ENCODE results near the gene CMBL. TPM values are rescaled to one million over a fixed set of nuclear protein-coding genes. Genes with fewer than 3 reads are reported as not detected.

Gene CMBL
- total RNA-seq, 4 donors from 2014 or later = 17.3 to 166 (median 120) TPM

DNA sequence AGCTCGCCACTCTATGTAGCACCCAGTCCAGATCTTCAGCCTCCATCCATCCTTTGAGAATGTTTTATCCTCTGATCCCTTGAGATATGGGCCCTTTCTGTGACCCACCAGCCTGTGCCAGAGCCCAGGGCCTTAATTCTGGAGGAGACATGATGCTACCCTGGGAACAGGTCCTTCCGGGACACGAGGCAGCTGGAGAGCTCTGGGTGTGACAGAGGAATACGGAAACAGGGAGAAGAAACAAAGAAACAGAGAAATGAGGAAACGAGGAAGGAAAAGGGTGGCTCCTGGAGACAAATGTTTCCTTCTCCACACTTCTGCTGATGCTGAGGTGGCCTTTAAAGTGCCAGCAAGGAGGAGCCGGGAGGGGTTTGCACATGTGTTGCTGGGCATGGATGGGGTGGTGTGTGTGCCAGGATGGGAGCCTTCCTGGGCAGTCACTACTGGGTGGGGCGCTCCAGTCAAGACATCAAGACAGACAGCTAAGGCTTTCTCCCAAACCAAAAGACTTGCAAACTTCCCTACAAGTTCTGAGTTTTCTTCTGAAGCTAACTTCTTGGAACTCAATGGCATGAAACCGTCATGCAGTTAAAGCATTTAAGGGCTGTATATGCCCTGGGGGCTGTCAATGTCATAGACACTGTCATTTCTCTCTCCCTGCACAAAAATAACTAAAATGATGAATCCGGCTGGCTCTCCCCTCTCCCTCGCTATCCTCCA, 23.0 kb upstream of the CMBL start:
- DNase-seq = no peak
- Histone ChIP-seq H3K4me1 (peaks cover 0 to 29% (median 2%) of the 10 kb centered on the region in 4 donors), H3K4me3 (no peak overlapping the region), H3K36me3 (no peaks in the 10 kb centered on the region), H3K9me3 (no peaks in the 10 kb centered on the region), H3K27ac (peak overlapping the region in 1 of 4 donors; percentile 45), H3K27me3 (no peaks in the 10 kb centered on the region)
- no peak for TF ChIP-seq CTCF (IDR thresholded peaks at IDR 0.05)
- TF ChIP-seq POLR2A (IDR thresholded peaks at IDR 0.05) = no peak

- Histone ChIP-seq H3K4me1 (peaks cover 0 to 29% (median 2%) of the 10 kb centered on the region in 4 donors), H3K27ac (peak overlapping the region in 1 of 4 donors; percentile 45), H3K4me3 (no peak overlapping the region)
Measured at GRCh38 chr5:10329820-10330481, 22.2 kb upstream of the CMBL start.

GRCh38 chr5:10329446-10329819, 21.7 kb upstream of the CMBL start:
- Histone ChIP-seq H3K4me1 (peaks cover 0 to 29% (median 2%) of the 10 kb centered on the region in 4 donors), H3K27me3 (no peaks in the 10 kb centered on the region), H3K27ac (peak overlapping the region in 1 of 4 donors; percentile 26), H3K4me3 (no peak overlapping the region), H3K36me3 (no peaks in the 10 kb centered on the region), H3K9me3 (no peaks in the 10 kb centered on the region)
- TF ChIP-seq POLR2A (IDR thresholded peaks at IDR 0.05) (no peak), CTCF (IDR thresholded peaks at IDR 0.05) (no peak)
- no peak for DNase-seq

More at GRCh38 chr5:10329820-10330481, 22.2 kb upstream of the CMBL start:
- H3K9me3 ChIP-seq = no peaks in the 10 kb centered on the region
- H3K36me3 ChIP-seq = no peaks in the 10 kb centered on the region
- no peaks in the 10 kb centered on the region for H3K27me3 ChIP-seq
- no peak for TF ChIP-seq POLR2A (IDR thresholded peaks at IDR 0.05)
- TF ChIP-seq CTCF (IDR thresholded peaks at IDR 0.05) = no peak
- no peak for DNase-seq

GRCh38 chr5:10328323-10328722, 20.6 kb upstream of the CMBL start:
- TF ChIP-seq POLR2A (IDR thresholded peaks at IDR 0.05) (no peak), CTCF (IDR thresholded peaks at IDR 0.05) (no peak)
- no peaks in the 10 kb centered on the region for H3K36me3 ChIP-seq
- no peak overlapping the region for H3K4me3 ChIP-seq
- H3K27me3 ChIP-seq = no peaks in the 10 kb centered on the region
- H3K4me1 ChIP-seq = peaks cover 0 to 29% (median 2%) of the 10 kb centered on the region in 4 donors
- H3K27ac ChIP-seq = no peak overlapping the region
- no peaks in the 10 kb centered on the region for H3K9me3 ChIP-seq
- DNase-seq = no peak

GRCh38 chr5:10324518-10325370, 17.0 kb upstream of the CMBL start:
- H3K4me1 ChIP-seq = peaks cover 0 to 2% (median 0%) of the 10 kb centered on the region in 4 donors
- H3K36me3 ChIP-seq = no peaks in the 10 kb centered on the region
- H3K9me3 ChIP-seq = no peaks in the 10 kb centered on the region
- H3K27ac ChIP-seq = no peak overlapping the region
- H3K27me3 ChIP-seq = no peaks in the 10 kb centered on the region
- no peak for TF ChIP-seq CTCF (IDR thresholded peaks at IDR 0.05)
- no peak for TF ChIP-seq POLR2A (IDR thresholded peaks at IDR 0.05)
- DNase-seq = peak in 1 of 3 donors; percentile 23
- H3K4me3 ChIP-seq = no peak overlapping the region

Measured in Peyer's patch (tissue), 4 donors.